ENCODE results near the gene NR6A1. TPM values are rescaled to one million over a fixed set of nuclear protein-coding genes. Genes with fewer than 3 reads are reported as not detected.

Gene NR6A1
- total and polyA plus RNA-seq, 2 of the 8 experiments (the other 6 are each of a cell fraction or from before 2014, with no cell fraction given): 93.2 to 237 TPM

- Histone ChIP-seq H3K79me2 (ENCODE audit: control insufficient read depth in 1 of 2, insufficient read depth in 2 of 2, low read length in 2 of 2) (peaks cover 0 to 52% of the 10 kb centered on the region in 2 experiments; a peak in 2 of 4 replicates), H4K20me1 (replicated peaks in 1 of 2; ENCODE audit: control insufficient read depth in 1 of 2, insufficient read depth in 2 of 2, low read length in 2 of 2) (peaks cover 0 to 8% of the 10 kb centered on the region in 2 experiments), H3K79me1 (ENCODE audit: low read depth, low read length) (no peaks in the 10 kb centered on the region; the same call in none of the 2 replicates), H3K9ac (replicated peaks in 1 of 4; ENCODE audit: extremely low read depth in 1 of 4, low read depth in 3 of 4, low read length in 3 of 4) (no peak overlapping the region), H2AK5ac (ENCODE audit: low read depth, low read length) (no peak overlapping the region), H2BK120ac (replicated peaks; ENCODE audit: low read depth, low read length) (no peak overlapping the region), H3K18ac (ENCODE audit: extremely low read depth, low read length) (no peak overlapping the region), H3K27me3 (replicated peaks in 1 of 4; ENCODE audit: control insufficient read depth in 3 of 4, extremely low read depth in 1 of 4, insufficient read depth in 3 of 4, low read length in 3 of 4) (no peaks in the 10 kb centered on the region), H3K9me3 (ENCODE audit: insufficient read depth in 2 of 2, low read depth in 1 of 2, low read length in 1 of 2) (no peaks in the 10 kb centered on the region), H2BK20ac (ENCODE audit: low read length) (no peak overlapping the region), H2BK15ac (ENCODE audit: low read length) (no peak overlapping the region), H3K23me2 (ENCODE audit: low read depth, low read length) (no peaks in the 10 kb centered on the region), H3K4me3 (ENCODE audit: extremely low read depth in 1 of 4, insufficient read depth in 2 of 4, low read depth in 3 of 4, low read length in 4 of 4) (no peak overlapping the region), H3K14ac (ENCODE audit: insufficient read length) (no peak overlapping the region), H3K4me2 (ENCODE audit: insufficient read depth in 1 of 2, low read depth in 2 of 2, low read length in 2 of 2) (no peak overlapping the region), H4K8ac (ENCODE audit: extremely low read depth, insufficient read depth, low read length) (no peak overlapping the region), H3K27ac (ENCODE audit: low read depth, low read length) (no peak overlapping the region), H4K5ac (ENCODE audit: insufficient read length, low read depth, low read length) (no peak overlapping the region), H3K4ac (replicated peaks; ENCODE audit: insufficient read length, low read depth, low read length) (no peak overlapping the region), H2BK5ac (ENCODE audit: low read depth, low read length) (no peak overlapping the region), H3K36me3 (ENCODE audit: control insufficient read depth in 2 of 4, insufficient read depth in 4 of 4, low read length in 3 of 4) (peaks cover 0 to 4% (median 0%) of the 10 kb centered on the region in 4 experiments; a peak in 2 of 8 replicates), H2AFZ (ENCODE audit: low read length) (no peak overlapping the region), H2BK12ac (ENCODE audit: low read depth, low read length) (no peak overlapping the region), H4K91ac (replicated peaks; ENCODE audit: insufficient read length, low read length) (no peak overlapping the region), H3K23ac (ENCODE audit: insufficient read length) (no peak overlapping the region), H3K56ac (replicated peaks; ENCODE audit: insufficient read length, low read depth, low read length) (no peak overlapping the region), H3K4me1 (replicated peaks in 1 of 4; ENCODE audit: control insufficient read depth in 3 of 4, insufficient read depth in 4 of 4, low read length in 3 of 4) (peaks cover 0 to 5% (median 1%) of the 10 kb centered on the region in 4 experiments; a peak in 3 of 7 replicates)
- FAIRE-seq: no peak
- CTCF ChIA-PET (ENCODE audit: partially characterized antibody): interaction anchor here (1.3 to 2.5 kb wide), 4 partner anchors 8 to 130 kb away, joined by 5 to 10 read pairs (median 6); partner anchors contain the start of gene WDR38
- no peak for DNase-seq (ENCODE audit: low read depth in 1 of 2, low spot score in 2 of 2)
- 92% methylated on average over 2 of the region's 2 CpGs; no CpG with 5 or more reads in 1 of the 2 experiments for WGBS, 2 experiments (ENCODE audit: extremely low coverage in 1 of 2, insufficient coverage in 1 of 2, insufficient read length in 1 of 2, insufficient replicate concordance in 2 of 2, low coverage in 1 of 2, low lambda C conversion rate in 2 of 2, missing lambda C conversion rate in 1 of 2)
- POLR2A ChIA-PET (ENCODE audit: partially characterized antibody): interaction anchor here (1.1 to 2.0 kb wide), 2 partner anchors 12 to 46 kb away, joined by 3 to 5 read pairs; no protein-coding TSS in a partner anchor
- TF ChIP-seq JUN (IDR thresholded peaks at IDR 0.05; ENCODE audit: low read depth, low read length): no peak
- TF ChIP-seq RBBP5 (IDR thresholded peaks at IDR 0.05; ENCODE audit: borderline replicate concordance, low read depth, low read length): no peak
- no peak for TF ChIP-seq TAF7 (optimal IDR thresholded peaks at IDR 0.05; ENCODE audit: borderline replicate concordance, low read depth, low read length)
Measured at GRCh38 chr9:124723352-124723751, 47.8 kb downstream of the NR6A1 start.

All from H1 (cell line).